ENCODE measurements around the gene HIF1A. TPM values are rescaled to one million over a fixed set of nuclear protein-coding genes. Genes with fewer than 3 reads are reported as not detected.

Gene HIF1A
- total and polyA plus RNA-seq, 2 experiments from 2014 or later, result 113 to 242 TPM

DNA sequence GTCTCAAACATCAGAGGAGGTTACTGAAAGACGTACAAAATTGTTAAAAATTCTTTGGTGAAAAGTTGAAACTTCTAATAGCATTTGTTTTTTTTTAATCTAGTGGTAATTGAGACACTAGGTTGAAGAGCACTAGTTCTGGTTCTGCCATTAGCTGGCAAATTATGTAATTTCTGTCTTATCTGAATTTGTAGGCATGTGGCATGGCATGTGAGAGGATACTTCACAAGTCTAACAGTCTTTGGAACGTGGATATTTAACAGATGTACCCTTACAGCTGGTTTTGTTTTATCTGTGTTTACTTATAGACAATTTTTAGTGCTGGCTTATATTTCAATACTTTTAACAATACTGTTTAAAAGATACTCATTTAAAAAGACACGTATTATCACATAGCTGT lies 72.9 kb downstream of the HIF1A start:
- H3K36me3 ChIP-seq (ENCODE audit: insufficient read depth), result peaks cover 36% of the 10 kb centered on the region; the same call in 1 of the 2 replicates
- H3K27me3 ChIP-seq (ENCODE audit: insufficient read depth), result no peaks in the 10 kb centered on the region
- ATAC-seq (no peak), DNase-seq (ENCODE audit: low spot score) (no peak)
- Mint-ChIP-seq H3K4me1 (peaks cover 26% of the 10 kb centered on the region), H3K4me3 (no peak overlapping the region), H3K9me3 (no peaks in the 10 kb centered on the region), H3K27me3 (ENCODE audit: insufficient read depth, low read depth, poor library complexity) (peaks cover 1% of the 10 kb centered on the region), H3K36me3 (ENCODE audit: low read depth) (peaks cover 46% of the 10 kb centered on the region), H3K27ac (no peak overlapping the region)
- no peak overlapping the region for H2AFZ ChIP-seq
- no peaks in the 10 kb centered on the region for H3F3A ChIP-seq (replicated peaks; ENCODE audit: low read depth)
- no peaks in the 10 kb centered on the region; the same call in 1 of the 2 replicates for H4K20me1 ChIP-seq (replicated peaks; ENCODE audit: insufficient read depth)
- H3K4me1 ChIP-seq (ENCODE audit: insufficient read depth), result peaks cover 25% of the 10 kb centered on the region
- peaks cover 59% of the 10 kb centered on the region for H3K79me2 ChIP-seq (replicated peaks; ENCODE audit: insufficient read depth)
- TF ChIP-seq STAT1 (IDR thresholded peaks at IDR 0.05; ENCODE audit: unreplicated experiment), result no peak
- no peak overlapping the region for H3K4me3 ChIP-seq
- no peaks in the 10 kb centered on the region for H3K9me2 ChIP-seq (ENCODE audit: insufficient read depth)
- no peak overlapping the region for H3K27ac ChIP-seq (ENCODE audit: low read depth)
- no peak overlapping the region for H3K4me2 ChIP-seq

- Histone ChIP-seq H2AFZ (no peak overlapping the region), H3K27me3 (ENCODE audit: insufficient read depth) (no peaks in the 10 kb centered on the region), H3K79me2 (replicated peaks; ENCODE audit: insufficient read depth) (peaks cover 43% of the 10 kb centered on the region), H3F3A (replicated peaks; ENCODE audit: low read depth) (no peaks in the 10 kb centered on the region), H4K20me1 (replicated peaks; ENCODE audit: insufficient read depth) (no peaks in the 10 kb centered on the region; the same call in 1 of the 2 replicates), H3K9me2 (ENCODE audit: insufficient read depth) (no peaks in the 10 kb centered on the region), H3K4me3 (no peak overlapping the region), H3K4me1 (ENCODE audit: insufficient read depth) (peaks cover 14% of the 10 kb centered on the region), H3K4me2 (no peak overlapping the region), H3K36me3 (ENCODE audit: insufficient read depth) (peaks cover 36% of the 10 kb centered on the region; the same call in 1 of the 2 replicates), H3K27ac (ENCODE audit: low read depth) (no peak overlapping the region)
- ATAC-seq, result no peak
- H3K4me3 Mint-ChIP-seq, result no peak overlapping the region
- DNase-seq (ENCODE audit: low spot score), result no peak
- peaks cover 13% of the 10 kb centered on the region for H3K4me1 Mint-ChIP-seq
- H3K27me3 Mint-ChIP-seq (ENCODE audit: insufficient read depth, low read depth, poor library complexity), result no peaks in the 10 kb centered on the region
- no peak overlapping the region for H3K27ac Mint-ChIP-seq
- H3K36me3 Mint-ChIP-seq (ENCODE audit: low read depth), result peaks cover 59% of the 10 kb centered on the region
- no peaks in the 10 kb centered on the region for H3K9me3 Mint-ChIP-seq
- TF ChIP-seq EZH2 (IDR thresholded peaks at IDR 0.05; ENCODE audit: low read depth, unreplicated experiment), result no peak
- TF ChIP-seq NANOG (IDR thresholded peaks at IDR 0.05; ENCODE audit: borderline replicate concordance), result no peak
- TF ChIP-seq STAT1 (IDR thresholded peaks at IDR 0.05; ENCODE audit: unreplicated experiment), result no peak
- no peak for TF ChIP-seq ZNF462 (CRISPR knock-in tag; IDR thresholded peaks at IDR 0.05)
- no peak for TF ChIP-seq ZNF114 (CRISPR knock-in tag; IDR thresholded peaks at IDR 0.05)
- TF ChIP-seq POLR2AphosphoS5 (IDR thresholded peaks at IDR 0.05; ENCODE audit: low read depth), result no peak
- TF ChIP-seq, protein P1, sequence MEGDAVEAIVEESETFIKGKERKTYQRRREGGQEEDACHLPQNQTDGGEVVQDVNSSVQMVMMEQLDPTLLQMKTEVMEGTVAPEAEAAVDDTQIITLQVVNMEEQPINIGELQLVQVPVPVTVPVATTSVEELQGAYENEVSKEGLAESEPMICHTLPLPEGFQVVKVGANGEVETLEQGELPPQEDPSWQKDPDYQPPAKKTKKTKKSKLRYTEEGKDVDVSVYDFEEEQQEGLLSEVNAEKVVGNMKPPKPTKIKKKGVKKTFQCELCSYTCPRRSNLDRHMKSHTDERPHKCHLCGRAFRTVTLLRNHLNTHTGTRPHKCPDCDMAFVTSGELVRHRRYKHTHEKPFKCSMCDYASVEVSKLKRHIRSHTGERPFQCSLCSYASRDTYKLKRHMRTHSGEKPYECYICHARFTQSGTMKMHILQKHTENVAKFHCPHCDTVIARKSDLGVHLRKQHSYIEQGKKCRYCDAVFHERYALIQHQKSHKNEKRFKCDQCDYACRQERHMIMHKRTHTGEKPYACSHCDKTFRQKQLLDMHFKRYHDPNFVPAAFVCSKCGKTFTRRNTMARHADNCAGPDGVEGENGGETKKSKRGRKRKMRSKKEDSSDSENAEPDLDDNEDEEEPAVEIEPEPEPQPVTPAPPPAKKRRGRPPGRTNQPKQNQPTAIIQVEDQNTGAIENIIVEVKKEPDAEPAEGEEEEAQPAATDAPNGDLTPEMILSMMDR (conservative IDR thresholded peaks at IDR 0.05; ENCODE audit: low read depth in 2 of 2), result no peak
- no peak for TF ChIP-seq CREB1 (CRISPR knock-in tag; IDR thresholded peaks at IDR 0.05; ENCODE audit: low read depth)
- TF ChIP-seq, protein P2, sequence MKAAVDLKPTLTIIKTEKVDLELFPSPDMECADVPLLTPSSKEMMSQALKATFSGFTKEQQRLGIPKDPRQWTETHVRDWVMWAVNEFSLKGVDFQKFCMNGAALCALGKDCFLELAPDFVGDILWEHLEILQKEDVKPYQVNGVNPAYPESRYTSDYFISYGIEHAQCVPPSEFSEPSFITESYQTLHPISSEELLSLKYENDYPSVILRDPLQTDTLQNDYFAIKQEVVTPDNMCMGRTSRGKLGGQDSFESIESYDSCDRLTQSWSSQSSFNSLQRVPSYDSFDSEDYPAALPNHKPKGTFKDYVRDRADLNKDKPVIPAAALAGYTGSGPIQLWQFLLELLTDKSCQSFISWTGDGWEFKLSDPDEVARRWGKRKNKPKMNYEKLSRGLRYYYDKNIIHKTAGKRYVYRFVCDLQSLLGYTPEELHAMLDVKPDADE (IDR thresholded peaks at IDR 0.05), result no peak
- TF ChIP-seq EZH2phosphoT487 (IDR thresholded peaks at IDR 0.05; ENCODE audit: unreplicated experiment), result no peak
- TF ChIP-seq JUNB (IDR thresholded peaks at IDR 0.05; ENCODE audit: unreplicated experiment), result no peak
These were observed 74.6 kb downstream of the HIF1A start for GRCh38 chr14:61769893-61770292.
